Measurements from ENCODE around the gene C9orf152. TPM values are rescaled to one million over a fixed set of nuclear protein-coding genes. Genes with fewer than 3 reads are reported as not detected.

Gene C9orf152
- total RNA-seq, 4 donors from 2014 or later, result not detected

GRCh38 chr9:110249603-110250002 lies 41.6 kb upstream of the C9orf152 start:
- no peaks in the 10 kb centered on the region for H3K27me3 ChIP-seq
- H3K36me3 ChIP-seq, result peaks cover 18 to 57% (median 41%) of the 10 kb centered on the region in 4 donors
- no peak overlapping the region for H3K27ac ChIP-seq (replicated peaks in 1 of 4)
- intact Hi-C loops (cut with DNase I), result no loop called here
- no peaks in the 10 kb centered on the region for H3K9me3 ChIP-seq
- H3K4me3 ChIP-seq, result no peak overlapping the region
- peaks cover 0 to 45% (median 24%) of the 10 kb centered on the region in 4 donors for H3K4me1 ChIP-seq
- 98% methylated on average over 4 of the region's 4 CpGs for WGBS
- no peak for DNase-seq (ENCODE audit: extremely low spot score)
- TF ChIP-seq CTCF (IDR thresholded peaks at IDR 0.05), result no peak
- no peak for TF ChIP-seq POLR2A (IDR thresholded peaks at IDR 0.05; ENCODE audit: low read depth)

GRCh38 chr9:110248361-110248760 lies 40.4 kb upstream of the C9orf152 start:
- whole genome bisulfite sequencing, result 58% methylated on average over 2 of the region's 2 CpGs
- Histone ChIP-seq H3K9me3 (no peaks in the 10 kb centered on the region), H3K27me3 (no peaks in the 10 kb centered on the region), H3K4me3 (no peak overlapping the region), H3K27ac (replicated peaks in 1 of 4) (no peak overlapping the region), H3K4me1 (peaks cover 0 to 32% (median 11%) of the 10 kb centered on the region in 4 donors), H3K36me3 (peaks cover 18 to 69% (median 50%) of the 10 kb centered on the region in 4 donors)
- no peak for DNase-seq (ENCODE audit: extremely low spot score)
- intact Hi-C loops (cut with DNase I), result no loop called here
- no peak for TF ChIP-seq CTCF (IDR thresholded peaks at IDR 0.05)
- no peak for TF ChIP-seq POLR2A (IDR thresholded peaks at IDR 0.05; ENCODE audit: low read depth)
- TF ChIP-seq EP300 (IDR thresholded peaks at IDR 0.05), result no peak
- no peak for TF ChIP-seq POLR2AphosphoS5 (IDR thresholded peaks at IDR 0.05)

GRCh38 chr9:110246214-110246613 lies 38.3 kb upstream of the C9orf152 start:
- Histone ChIP-seq H3K4me1 (peaks cover 0 to 12% (median 0%) of the 10 kb centered on the region in 4 donors), H3K4me3 (no peak overlapping the region), H3K27me3 (no peaks in the 10 kb centered on the region), H3K9me3 (no peaks in the 10 kb centered on the region), H3K27ac (replicated peaks in 1 of 4) (no peak overlapping the region), H3K36me3 (peaks cover 22 to 86% (median 66%) of the 10 kb centered on the region in 4 donors)
- 98% methylated on average over 6 of the region's 6 CpGs for WGBS
- TF ChIP-seq EP300 (IDR thresholded peaks at IDR 0.05) (no peak), POLR2A (IDR thresholded peaks at IDR 0.05; ENCODE audit: low read depth) (no peak), POLR2AphosphoS5 (IDR thresholded peaks at IDR 0.05) (no peak), CTCF (IDR thresholded peaks at IDR 0.05) (no peak)
- intact Hi-C loops (cut with DNase I), result no loop called here
- DNase-seq (ENCODE audit: extremely low spot score), result no peak

GRCh38 chr9:110244616-110245015 lies 36.7 kb upstream of the C9orf152 start:
- H3K36me3 ChIP-seq, result peaks cover 22 to 71% (median 56%) of the 10 kb centered on the region in 4 donors
- no peaks in the 10 kb centered on the region for H3K27me3 ChIP-seq
- no peaks in the 10 kb centered on the region for H3K9me3 ChIP-seq
- TF ChIP-seq CTCF (IDR thresholded peaks at IDR 0.05), result no peak
- no peak overlapping the region for H3K27ac ChIP-seq (replicated peaks in 1 of 4)
- DNase-seq (ENCODE audit: extremely low spot score), result no peak
- intact Hi-C loops (cut with DNase I), result no loop called here
- 57% methylated on average over 3 of the region's 3 CpGs for whole genome bisulfite sequencing
- H3K4me1 ChIP-seq, result peaks cover 0 to 8% (median 0%) of the 10 kb centered on the region in 4 donors
- H3K4me3 ChIP-seq, result no peak overlapping the region

- Histone ChIP-seq H3K4me3 (no peak overlapping the region), H3K9me3 (no peaks in the 10 kb centered on the region), H3K27ac (replicated peaks in 1 of 4) (no peak overlapping the region), H3K27me3 (no peaks in the 10 kb centered on the region), H3K4me1 (peaks cover 0 to 8% (median 0%) of the 10 kb centered on the region in 4 donors), H3K36me3 (peaks cover 9 to 49% (median 37%) of the 10 kb centered on the region in 4 donors)
- TF ChIP-seq CTCF (IDR thresholded peaks at IDR 0.05), result no peak
- no peak for TF ChIP-seq POLR2A (IDR thresholded peaks at IDR 0.05; ENCODE audit: low read depth)
- no peak for TF ChIP-seq EP300 (IDR thresholded peaks at IDR 0.05)
- TF ChIP-seq POLR2AphosphoS5 (IDR thresholded peaks at IDR 0.05), result no peak
- WGBS, result 100% methylated on average over 1 of the region's 1 CpG
- intact Hi-C loops (cut with DNase I), result no loop called here
- DNase-seq (ENCODE audit: extremely low spot score), result no peak
These were observed 33.9 kb upstream of the C9orf152 start for GRCh38 chr9:110241858-110242321.

All from esophagus muscularis mucosa (tissue), 4 donors.